OCI-LY7 (cell line): ENCODE results near the gene MSN.

Experiments
- EZH2phosphoT487 ChIP-seq: fragments of 200-600 bp; sonication (generic); IDR thresholded peaks from 2 replicates; pipeline ENCODE4 v1.6.1; 2018; ENCODE audit warnings: low read depth, borderline replicate concordance, mild to moderate bottlenecking, mixed run types, antibody characterized with exemption, low read length, moderate library complexity, mixed read lengths
- TF ChIP-seq, protein P1 (sequence below): fragments of 200-600 bp; sonication (generic); conservative IDR thresholded peaks from 2 replicates; pipeline ENCODE4 v1.5.1; 2014; ENCODE audit warnings: mild to moderate bottlenecking, antibody characterized with exemption, low read length, moderate library complexity, mixed read lengths

DNA sequence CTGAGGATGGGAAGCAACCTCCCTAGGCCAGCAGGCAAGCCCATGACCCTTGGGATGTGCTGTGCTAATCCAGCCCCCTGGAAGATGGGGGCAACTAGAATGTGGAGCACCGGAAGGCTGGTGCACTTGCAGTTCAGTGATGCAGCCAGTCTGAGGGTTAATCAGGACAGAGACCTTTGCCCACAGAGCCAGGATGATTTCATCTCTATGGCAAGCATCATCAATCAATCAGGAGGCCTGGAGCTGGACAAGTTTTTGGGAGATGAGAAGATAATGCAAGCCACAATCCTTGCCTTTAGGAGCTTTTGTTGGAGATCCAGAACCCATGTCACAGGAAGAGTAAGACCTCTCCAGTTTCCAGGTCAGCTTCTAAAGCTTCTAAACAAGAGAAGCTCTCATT is 15.4 kb upstream of the MSN start:
- no peak for TF ChIP-seq EZH2phosphoT487
- TF ChIP-seq, protein P1, sequence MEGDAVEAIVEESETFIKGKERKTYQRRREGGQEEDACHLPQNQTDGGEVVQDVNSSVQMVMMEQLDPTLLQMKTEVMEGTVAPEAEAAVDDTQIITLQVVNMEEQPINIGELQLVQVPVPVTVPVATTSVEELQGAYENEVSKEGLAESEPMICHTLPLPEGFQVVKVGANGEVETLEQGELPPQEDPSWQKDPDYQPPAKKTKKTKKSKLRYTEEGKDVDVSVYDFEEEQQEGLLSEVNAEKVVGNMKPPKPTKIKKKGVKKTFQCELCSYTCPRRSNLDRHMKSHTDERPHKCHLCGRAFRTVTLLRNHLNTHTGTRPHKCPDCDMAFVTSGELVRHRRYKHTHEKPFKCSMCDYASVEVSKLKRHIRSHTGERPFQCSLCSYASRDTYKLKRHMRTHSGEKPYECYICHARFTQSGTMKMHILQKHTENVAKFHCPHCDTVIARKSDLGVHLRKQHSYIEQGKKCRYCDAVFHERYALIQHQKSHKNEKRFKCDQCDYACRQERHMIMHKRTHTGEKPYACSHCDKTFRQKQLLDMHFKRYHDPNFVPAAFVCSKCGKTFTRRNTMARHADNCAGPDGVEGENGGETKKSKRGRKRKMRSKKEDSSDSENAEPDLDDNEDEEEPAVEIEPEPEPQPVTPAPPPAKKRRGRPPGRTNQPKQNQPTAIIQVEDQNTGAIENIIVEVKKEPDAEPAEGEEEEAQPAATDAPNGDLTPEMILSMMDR: no peak
